Measurements from ENCODE around the gene SLC25A22. TPM values are rescaled to one million over a fixed set of nuclear protein-coding genes. Genes with fewer than 3 reads are reported as not detected.

SLC25A22 gene
- total and polyA plus RNA-seq, 10 of the 15 experiments (the other 5 are each of a cell fraction or from before 2014, with no cell fraction given), result 0.27 to 27.0 (median 8.2) TPM

GRCh38 chr11:839280-839623 is 41.2 kb upstream of the SLC25A22 start:
- H3K79me2 ChIP-seq (ENCODE audit: control insufficient read depth, insufficient read depth, low read length), result peaks cover 20% of the 10 kb centered on the region
- in situ Hi-C loops (cut with MboI) (no loop called here), intact Hi-C loops (cut with micrococcal nuclease; ENCODE audit: unreplicated experiment) (no loop called here)
- TF ChIP-seq TARDBP (IDR thresholded peaks at IDR 0.05; ENCODE audit: borderline replicate concordance) (no peak), POLR2AphosphoS5 (IDR thresholded peaks at IDR 0.05; ENCODE audit: low read length) (peak; percentile 35; the same call in 1 of the 2 replicates)
- H3K4me1 ChIP-seq (ENCODE audit: control insufficient read depth, insufficient read depth, low read length), result peaks cover 10% of the 10 kb centered on the region
- DNase-seq (ENCODE audit: low read depth, low spot score), result no peak
- SMC1A ChIA-PET (ENCODE audit: uncharacterized antibody, unreplicated experiment), result no interaction called here
- H4K20me1 ChIP-seq (ENCODE audit: control insufficient read depth, insufficient read depth), result no peaks in the 10 kb centered on the region; the same call in 1 of the 2 replicates
- H3K36me3 ChIP-seq (ENCODE audit: control insufficient read depth in 2 of 2, insufficient read depth in 2 of 2, low read length in 1 of 2), result peaks cover 0 to 25% of the 10 kb centered on the region in 2 experiments; a peak in 2 of 4 replicates
- H3K4me2 ChIP-seq (ENCODE audit: control insufficient read depth, insufficient read depth), result no peak overlapping the region
- H2AFZ ChIP-seq (ENCODE audit: control insufficient read depth, low read depth, low read length), result no peak overlapping the region
- no peak overlapping the region for H3K27ac ChIP-seq (ENCODE audit: control insufficient read depth, insufficient read depth)
- no peak overlapping the region for H3K9ac ChIP-seq (ENCODE audit: control insufficient read depth, insufficient read depth, low read length)
- WGBS (ENCODE audit: insufficient coverage, insufficient replicate concordance, low lambda C conversion rate, missing lambda C conversion rate), result 87% methylated on average over 5 of the region's 5 CpGs
- no peaks in the 10 kb centered on the region for H3K27me3 ChIP-seq (replicated peaks in 1 of 2; ENCODE audit: control insufficient read depth in 2 of 2, insufficient read depth in 2 of 2, low read length in 1 of 2)
- no peak for FAIRE-seq
- POLR2A ChIA-PET, result interaction anchor here (1.4 kb wide), 1 partner anchor 20 kb away, joined by 3 read pairs; the partner anchor contains the start of gene PNPLA2
- RAD21 ChIA-PET (ENCODE audit: unreplicated experiment), result no interaction called here
- H3K4me3 ChIP-seq, result no peak overlapping the region
- CTCF ChIA-PET, result no interaction called here
- no peaks in the 10 kb centered on the region for H3K9me3 ChIP-seq (replicated peaks; ENCODE audit: control insufficient read depth, insufficient read depth, low read length)
- no peak for ATAC-seq
- no TSS peak for BruUV-seq (replicated peaks)

- in situ Hi-C loops (cut with MboI) (no loop called here), intact Hi-C loops (cut with micrococcal nuclease; ENCODE audit: unreplicated experiment) (no loop called here)
- Histone ChIP-seq H3K4me2 (ENCODE audit: control insufficient read depth, insufficient read depth) (no peak overlapping the region), H4K20me1 (ENCODE audit: control insufficient read depth, insufficient read depth) (no peaks in the 10 kb centered on the region; the same call in 1 of the 2 replicates), H3K9me3 (replicated peaks; ENCODE audit: control insufficient read depth, insufficient read depth, low read length) (no peaks in the 10 kb centered on the region), H3K9ac (ENCODE audit: control insufficient read depth, insufficient read depth, low read length) (no peak overlapping the region), H3K4me3 (no peak overlapping the region), H3K4me1 (ENCODE audit: control insufficient read depth, insufficient read depth, low read length) (peaks cover 11% of the 10 kb centered on the region), H3K36me3 (ENCODE audit: control insufficient read depth in 2 of 2, insufficient read depth in 2 of 2, low read length in 1 of 2) (peaks cover 0 to 25% of the 10 kb centered on the region in 2 experiments; a peak in 2 of 4 replicates), H3K79me2 (ENCODE audit: control insufficient read depth, insufficient read depth, low read length) (peaks cover 20% of the 10 kb centered on the region), H2AFZ (ENCODE audit: control insufficient read depth, low read depth, low read length) (no peak overlapping the region), H3K27me3 (replicated peaks in 1 of 2; ENCODE audit: control insufficient read depth in 2 of 2, insufficient read depth in 2 of 2, low read length in 1 of 2) (no peaks in the 10 kb centered on the region), H3K27ac (ENCODE audit: control insufficient read depth, insufficient read depth) (no peak overlapping the region)
- ChIA-PET SMC1A (ENCODE audit: uncharacterized antibody, unreplicated experiment) (no interaction called here), CTCF (no interaction called here), RAD21 (ENCODE audit: unreplicated experiment) (no interaction called here), POLR2A (interaction anchor here (0.5 to 0.7 kb wide), 2 partner anchors 7 to 683 kb away, joined by 3 to 7 read pairs; no protein-coding TSS in a partner anchor)
- WGBS (ENCODE audit: insufficient coverage, insufficient replicate concordance, low lambda C conversion rate, missing lambda C conversion rate), result 90% methylated on average over 17 of the region's 17 CpGs
- TF ChIP-seq IRF5 (IDR thresholded peaks at IDR 0.05; ENCODE audit: borderline replicate concordance) (no peak), CTCF (IDR thresholded peaks at IDR 0.05 in 2 of 3, conservative IDR thresholded peaks at IDR 0.05 in 1 of 3; ENCODE audit: control insufficient read depth in 2 of 3, extremely low read depth in 1 of 3, insufficient read depth in 1 of 3, low read depth in 3 of 3, low read length in 3 of 3) (0 out of 6 replicates have a peak, but pooled peaks of 1 of the 3 experiments have one; percentile 17)
- no TSS peak for BruUV-seq (replicated peaks)
- no peak for DNase-seq (ENCODE audit: low read depth, low spot score)
- no peak for FAIRE-seq
- no peak for ATAC-seq
Observed at GRCh38 chr11:838441-839279, 40.6 kb upstream of the SLC25A22 start.
